Measurements from ENCODE around the gene CARD6. TPM values are rescaled to one million over a fixed set of nuclear protein-coding genes. Genes with fewer than 3 reads are reported as not detected.
"Not testable (repeated sequence)": the region's sequence is repeated elsewhere in the genome, so short reads cannot be mapped to it uniquely, and the experiment has no call there.

The CARD6 gene
- polyA plus RNA-seq, 3 donors = 1.7 to 19.0 (median 6.7) TPM

DNA sequence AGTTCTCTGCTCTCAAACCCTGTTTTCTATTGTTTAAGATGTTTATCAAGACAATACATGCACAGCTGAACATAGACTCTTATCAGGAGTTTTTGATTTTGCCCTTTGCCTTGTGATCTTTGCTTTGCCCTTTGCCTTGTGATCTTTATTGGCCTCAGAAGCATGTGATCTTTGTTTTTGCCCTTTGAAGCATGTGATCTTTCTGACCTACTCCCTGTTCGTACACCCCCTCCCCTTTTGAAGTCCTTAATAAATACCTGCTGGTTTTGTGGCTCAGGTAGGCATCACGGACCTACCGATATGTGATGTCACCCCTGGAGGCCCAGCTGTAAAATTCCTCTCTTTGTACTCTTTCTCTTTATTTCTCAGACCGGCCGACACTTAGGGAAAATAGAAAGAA lies 23.8 kb downstream of the CARD6 start:
- 88 to 97% (median 94%) methylated on average over 5 of the region's 5 CpGs for WGBS, 3 donors
- not testable (repeated sequence) for H3K27ac ChIP-seq (ENCODE audit: low read depth, low read length)

DNA sequence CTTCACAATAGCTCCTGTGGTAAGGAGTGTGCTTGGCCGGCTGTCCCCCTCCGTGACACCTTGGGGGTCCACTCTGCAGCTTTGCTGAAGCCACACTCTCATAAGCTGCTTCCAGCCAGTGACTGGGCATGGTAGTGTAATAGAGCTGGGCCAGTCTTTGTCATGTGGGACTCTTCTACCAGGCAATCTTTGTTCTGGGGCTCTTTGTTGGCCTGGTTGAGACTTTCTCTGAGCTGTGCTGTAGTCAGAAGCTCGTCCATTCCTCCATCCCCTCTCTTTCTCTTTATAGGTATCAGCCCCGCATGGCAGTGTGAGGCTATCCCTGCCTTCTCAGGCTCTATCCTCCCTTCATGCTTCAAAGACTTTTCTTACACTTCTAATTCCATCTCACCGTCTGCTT lies 25.7 kb downstream of the CARD6 start:
- no peak overlapping the region for H3K27ac ChIP-seq (ENCODE audit: low read depth, low read length)
- WGBS, 3 donors = 74 to 89% (median 82%) methylated on average over 5 of the region's 5 CpGs

DNA sequence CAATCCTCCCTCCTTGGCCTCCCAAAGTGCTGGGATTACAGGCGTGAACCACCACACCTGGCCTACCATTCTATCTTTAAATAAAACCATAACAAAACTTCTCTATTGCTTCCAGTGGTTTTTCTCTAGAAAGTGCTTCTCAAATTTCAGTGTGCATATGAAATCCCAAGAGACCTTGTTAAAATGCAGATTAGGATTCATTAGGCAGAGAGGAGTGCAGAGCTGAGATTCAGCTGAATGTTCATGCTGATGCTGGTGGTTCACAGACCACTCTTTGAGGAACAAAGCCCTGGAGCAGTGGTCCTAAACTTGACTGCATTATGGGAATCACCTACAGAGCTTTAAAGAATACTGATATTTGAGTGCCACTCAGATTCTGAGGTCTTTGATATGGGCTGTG lies 28.2 kb downstream of the CARD6 start:
- WGBS, 3 donors = 85 to 100% (median 96%) methylated on average over 1 of the region's 1 CpG

DNA sequence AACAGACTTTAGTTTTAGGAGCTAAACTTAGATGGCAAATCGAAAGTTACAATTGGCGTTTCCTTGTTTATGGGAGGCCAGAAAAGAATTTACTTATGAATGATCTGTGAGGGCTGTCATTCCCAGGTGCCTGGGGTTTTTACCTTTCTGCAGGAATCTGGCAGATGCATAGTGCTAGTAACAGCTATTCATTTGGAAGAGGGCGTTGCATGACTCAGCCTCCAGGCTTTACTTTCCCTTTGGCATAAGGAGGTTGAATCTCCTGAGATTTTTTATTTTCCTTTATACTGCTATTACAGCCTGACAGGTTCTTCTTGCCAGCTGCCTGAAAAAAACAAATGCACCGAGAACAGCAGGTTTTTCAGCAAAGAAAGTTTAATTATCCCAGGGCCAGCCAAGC lies 30.0 kb downstream of the CARD6 start:
- WGBS, 3 donors = 56 to 82% (median 77%) methylated on average over 4 of the region's 4 CpGs
- H3K27ac ChIP-seq (ENCODE audit: low read depth, low read length) = no peak overlapping the region

More for the DNA sequence above, 28.2 kb downstream of the CARD6 start:
- H3K27ac ChIP-seq (ENCODE audit: low read depth, low read length) = no peak overlapping the region

DNA sequence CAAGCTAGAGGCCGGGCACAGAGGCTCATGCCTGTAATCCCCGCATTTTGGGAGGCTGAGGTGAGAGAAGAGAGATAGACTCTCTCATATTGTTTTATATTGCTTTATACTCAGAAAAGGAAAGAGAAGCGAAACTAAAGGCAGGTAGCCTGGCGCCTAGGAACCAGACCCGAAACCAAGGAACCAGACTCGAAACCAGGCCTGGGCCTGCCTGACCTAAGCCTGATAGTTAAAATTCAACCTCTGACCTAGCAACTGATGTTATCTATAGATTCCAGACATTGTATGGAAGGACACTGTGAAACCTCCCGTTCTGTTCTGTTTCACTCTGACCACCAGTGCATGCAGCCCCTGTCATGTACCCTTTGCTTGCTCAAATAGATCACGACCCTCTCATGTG lies 31.1 kb downstream of the CARD6 start:
- WGBS, 3 donors = 92 to 96% (median 92%) methylated on average over 8 of the region's 8 CpGs
- not testable (repeated sequence) for H3K27ac ChIP-seq (ENCODE audit: low read depth, low read length)

DNA sequence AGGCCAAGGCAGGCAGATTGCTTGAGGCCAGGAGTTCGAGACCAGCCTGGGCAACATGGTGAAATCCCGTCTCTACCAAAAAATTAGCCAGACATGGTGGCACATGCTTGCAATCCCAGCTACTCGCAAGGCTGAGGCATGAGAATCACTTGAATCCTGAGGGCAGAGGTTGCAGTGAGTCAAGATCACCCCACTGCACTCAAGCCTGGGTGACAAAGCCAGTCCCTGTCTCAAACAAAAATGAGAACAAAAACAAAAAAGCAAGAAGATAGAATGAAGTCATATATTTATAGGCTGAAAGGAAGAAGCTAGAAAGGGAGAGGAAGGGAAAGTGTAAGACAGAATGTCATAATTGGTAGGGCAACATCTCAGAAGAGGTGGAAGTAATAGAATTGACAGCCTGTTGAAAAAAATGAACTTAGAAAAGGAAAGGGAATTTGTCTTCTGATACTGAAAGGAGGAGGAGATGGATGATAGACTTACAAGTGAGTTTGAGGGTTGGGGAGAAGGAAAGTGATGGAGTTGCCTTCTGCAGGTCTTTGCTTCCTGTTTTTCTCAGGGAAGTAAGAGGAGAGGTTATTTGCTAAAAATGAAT lies 32.2 kb downstream of the CARD6 start:
- WGBS, 3 donors = 90 to 93% (median 92%) methylated on average over 3 of the region's 3 CpGs
- H3K27ac ChIP-seq (ENCODE audit: low read depth, low read length) = no peak overlapping the region

DNA sequence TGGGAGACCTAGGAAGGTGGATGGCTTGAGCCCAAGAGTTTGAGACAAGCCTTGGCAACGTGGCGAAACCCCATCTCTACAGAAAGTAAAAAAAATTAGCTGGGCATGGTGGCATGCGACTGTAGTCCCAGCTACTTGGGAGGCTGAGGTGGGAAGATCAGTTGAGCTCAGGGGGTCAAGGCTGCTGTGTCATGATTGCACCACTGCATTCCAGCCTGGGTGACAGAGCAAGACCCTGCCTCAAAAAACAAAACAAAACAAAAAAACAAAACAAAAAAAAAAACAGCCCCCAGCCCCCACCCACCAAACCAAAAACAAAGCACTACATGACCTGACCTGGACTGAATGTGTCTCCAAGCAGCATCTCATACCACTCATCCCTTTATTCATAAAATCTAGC lies 34.8 kb downstream of the CARD6 start:
- H3K27ac ChIP-seq (ENCODE audit: low read depth, low read length) = no peak overlapping the region
- WGBS, 3 donors = 54 to 83% (median 81%) methylated on average over 3 of the region's 3 CpGs

DNA sequence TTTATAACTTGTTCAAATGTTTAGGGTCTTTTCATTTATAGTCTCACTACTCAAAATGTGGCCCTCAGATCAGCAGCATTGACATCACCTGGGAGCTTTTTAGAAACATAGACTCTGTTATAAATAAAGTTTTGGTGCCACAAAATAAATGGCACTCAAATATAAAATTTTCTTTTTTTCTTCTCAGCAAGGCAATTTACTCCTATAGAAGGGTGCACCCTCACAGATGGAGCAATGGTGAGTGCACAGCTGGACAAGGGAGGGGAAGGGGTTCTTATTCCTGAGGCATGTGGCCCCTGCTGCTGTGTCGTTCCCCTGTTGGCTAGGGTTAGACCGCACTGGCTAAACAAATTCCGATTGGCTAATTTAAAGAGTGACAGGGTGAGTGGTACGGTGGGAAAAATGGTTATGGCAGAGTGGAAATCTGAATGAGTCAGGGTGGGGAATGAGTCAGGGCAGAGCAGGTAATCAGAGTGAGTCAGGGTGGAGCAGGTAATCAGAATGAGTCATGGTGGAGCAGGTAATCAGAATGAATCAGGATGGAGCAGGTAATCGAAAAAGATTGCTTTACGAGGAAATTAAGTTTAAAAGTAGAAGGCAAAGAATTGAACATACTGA lies 36.3 kb downstream of the CARD6 start:
- 90 to 94% (median 92%) methylated on average over 6 of the region's 6 CpGs for WGBS, 3 donors
- no peak overlapping the region for H3K27ac ChIP-seq (ENCODE audit: low read depth, low read length)

DNA sequence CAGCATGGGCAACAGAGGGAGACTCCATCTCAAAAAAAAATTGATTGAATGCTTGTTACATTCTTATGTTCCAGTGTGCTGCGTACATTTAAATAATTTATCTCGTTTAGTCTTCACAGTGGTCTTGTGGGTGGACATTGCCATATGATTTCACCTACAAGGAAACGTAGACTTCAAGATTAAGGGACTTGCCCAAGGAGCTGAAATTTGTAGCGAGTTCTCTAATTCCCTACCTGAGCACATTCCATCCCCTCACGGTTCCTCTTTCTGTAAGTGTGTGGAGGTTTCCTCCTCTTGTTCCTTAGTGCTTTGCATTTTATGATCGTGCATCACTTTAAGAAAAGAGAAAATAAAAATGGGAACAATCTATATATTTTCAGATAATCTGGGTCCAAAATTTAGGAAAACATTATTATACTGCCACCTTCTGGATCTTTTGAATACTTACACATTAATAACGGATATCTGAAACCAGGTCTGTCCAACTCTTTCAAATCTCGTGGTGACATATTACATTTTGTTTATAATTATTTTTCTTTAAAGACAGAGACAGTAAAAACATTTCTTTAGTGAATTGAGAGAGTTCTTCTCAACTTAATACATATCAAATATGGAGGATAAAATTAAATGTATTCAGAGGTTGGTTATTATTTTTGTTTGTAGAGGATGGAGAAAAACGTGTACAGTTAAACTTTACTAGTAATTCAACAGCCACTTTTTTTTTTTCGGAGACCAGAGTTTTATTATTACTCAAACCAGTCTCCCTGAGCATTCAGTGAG lies 38.2 kb downstream of the CARD6 start:
- WGBS, 3 donors = 25 to 30% (median 28%) methylated on average over 10 of the region's 10 CpGs
- H3K27ac ChIP-seq (ENCODE audit: low read depth, low read length) = no peak overlapping the region

DNA sequence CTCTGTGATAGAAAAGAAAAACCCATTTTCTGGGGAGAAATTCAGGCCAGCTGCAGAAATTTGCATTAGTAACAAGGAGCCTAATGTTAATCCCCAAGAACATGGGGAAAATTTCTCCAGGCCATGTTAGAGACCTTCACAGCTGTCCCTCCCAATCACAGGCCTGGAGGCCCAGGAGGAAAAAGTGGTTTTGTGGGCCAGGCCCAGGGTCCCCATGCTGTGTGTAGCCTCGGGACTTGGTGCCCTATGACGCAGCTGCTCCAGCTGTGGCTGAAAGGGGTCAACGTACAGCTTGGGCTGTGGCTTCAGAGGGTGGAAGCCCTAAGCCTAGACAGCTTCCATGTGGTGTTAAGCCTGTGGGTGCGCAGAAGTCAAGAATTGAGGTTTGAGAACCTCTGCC lies 41.1 kb downstream of the CARD6 start:
- WGBS, 3 donors = 90 to 94% (median 90%) methylated on average over 4 of the region's 4 CpGs
- no peak overlapping the region for H3K27ac ChIP-seq (ENCODE audit: low read depth, low read length)

DNA sequence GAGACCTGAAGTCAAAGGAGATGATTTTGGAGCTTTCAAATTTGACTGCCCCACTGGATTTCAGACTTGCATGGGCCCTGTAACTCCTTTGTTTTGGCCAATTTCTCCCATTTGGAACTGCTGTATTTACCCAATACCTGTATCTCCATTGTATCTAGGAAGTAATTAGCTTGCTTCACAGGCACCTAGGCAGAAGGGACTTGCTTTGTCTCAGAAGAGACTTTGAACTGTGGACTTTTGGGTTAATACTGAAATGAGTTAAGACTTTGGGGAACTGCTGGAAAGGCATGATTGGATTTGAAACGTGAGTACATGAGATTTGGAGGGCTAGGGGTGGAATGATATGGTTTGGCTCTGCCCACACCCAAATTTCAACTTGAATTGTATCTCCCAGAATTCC lies 41.9 kb downstream of the CARD6 start:
- not testable (repeated sequence) for H3K27ac ChIP-seq (ENCODE audit: low read depth, low read length)
- WGBS, 3 donors = 50 to 56% (median 54%) methylated on average over 1 of the region's 1 CpG

DNA sequence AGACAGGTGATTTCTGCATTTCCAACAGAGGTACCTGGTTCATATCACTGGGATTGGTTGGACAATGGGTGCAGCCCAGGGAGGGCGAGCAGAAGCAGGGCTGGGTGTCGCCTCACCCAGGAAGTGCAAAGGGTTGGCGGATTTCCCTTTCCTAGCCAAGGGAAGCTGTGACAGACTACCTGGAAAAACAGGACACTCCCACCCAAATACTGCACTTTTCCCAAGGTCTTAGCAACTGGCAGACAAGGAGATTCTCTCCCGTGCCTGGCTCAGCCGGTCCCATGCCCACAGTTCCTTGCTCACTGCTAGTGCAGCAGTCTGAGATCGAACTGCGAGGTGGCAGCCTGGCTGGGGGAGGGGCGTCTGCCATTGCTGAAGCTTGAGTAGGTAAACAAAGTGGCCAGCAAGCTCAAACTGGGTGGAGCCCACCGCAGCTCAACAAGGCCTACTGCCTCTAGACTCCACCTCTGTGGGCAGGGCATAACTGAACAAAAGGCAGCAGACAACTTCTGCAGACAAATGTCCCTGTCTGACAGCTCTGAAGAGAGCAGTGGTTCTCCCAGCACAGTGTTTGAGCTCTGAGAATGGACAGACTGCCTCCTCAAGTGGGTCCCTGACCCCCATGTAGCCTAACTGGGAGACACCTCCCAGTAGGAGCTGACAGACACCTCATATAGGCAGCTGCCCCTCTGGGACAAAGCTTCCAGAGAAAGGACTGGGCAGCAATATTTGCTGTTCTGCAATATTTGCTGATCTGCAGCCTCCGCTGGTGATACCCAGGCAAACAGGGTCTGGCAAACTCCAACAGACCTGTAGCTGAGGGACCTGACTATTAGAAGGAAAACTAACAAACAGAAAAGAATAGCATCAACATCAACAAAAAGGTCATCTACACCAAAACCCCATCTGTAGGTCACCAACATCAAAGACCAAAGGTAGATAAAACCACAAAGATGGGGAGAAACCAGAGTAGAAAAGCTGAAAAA lies 54.6 kb downstream of the CARD6 start:
- not testable (repeated sequence) for H3K27ac ChIP-seq (ENCODE audit: low read depth, low read length)
- 39 to 87% (median 86%) methylated on average over 10 of the region's 10 CpGs for WGBS, 3 donors

DNA sequence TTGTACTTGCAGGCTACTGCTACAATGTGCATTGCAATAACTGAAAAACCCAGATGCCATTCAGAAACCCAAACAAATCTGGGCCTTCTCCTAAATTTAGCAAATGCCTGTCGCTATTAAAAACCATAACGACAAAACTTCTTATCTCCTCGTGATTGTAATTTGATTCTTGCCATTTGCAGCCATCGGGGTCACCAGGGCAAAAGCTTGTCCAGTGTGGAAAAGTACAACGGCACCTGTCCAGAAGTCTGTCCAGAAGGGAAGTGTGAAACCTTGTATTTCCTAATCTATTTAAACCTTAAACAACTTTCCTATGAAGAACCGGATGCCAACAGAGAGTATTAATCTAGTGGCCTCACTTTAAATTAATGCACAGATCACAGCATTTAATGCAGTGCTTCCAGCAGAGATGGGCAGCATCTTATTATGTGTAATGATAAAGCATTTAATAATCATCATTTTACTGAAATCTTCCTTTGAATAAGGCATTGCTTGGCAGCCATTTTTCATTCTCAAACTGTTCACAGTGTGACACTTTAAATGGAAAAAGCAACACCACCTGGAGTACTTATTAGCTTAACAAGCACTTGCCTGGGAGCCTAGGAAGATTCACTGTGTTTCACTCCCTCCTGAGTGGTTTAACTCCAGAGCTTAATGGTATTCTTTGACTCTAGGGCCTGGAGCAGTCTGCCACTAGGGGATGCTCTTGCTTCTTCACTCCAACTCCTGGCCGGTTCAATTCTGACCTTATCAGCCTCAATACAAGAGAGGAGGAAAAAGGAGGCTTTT lies 63.2 kb downstream of the CARD6 start:
- no peak overlapping the region for H3K27ac ChIP-seq (ENCODE audit: low read depth, low read length)
- 22 to 50% (median 47%) methylated on average over 7 of the region's 7 CpGs for WGBS, 3 donors

DNA sequence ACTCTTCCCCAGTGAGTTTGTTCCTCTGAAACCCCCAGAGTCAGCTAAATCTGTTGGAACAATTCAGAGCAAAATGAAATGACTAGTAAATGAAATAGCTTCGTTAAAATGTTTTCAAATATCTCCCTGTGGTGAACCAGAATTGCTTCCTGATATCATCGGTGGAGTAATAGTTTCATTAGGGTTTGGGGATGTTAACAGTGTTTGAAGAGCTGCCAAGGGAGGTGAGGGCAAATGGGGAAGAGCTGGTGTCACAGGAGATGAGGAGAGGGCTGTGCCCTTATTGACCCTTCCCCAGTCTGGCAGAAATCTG lies 63.8 kb downstream of the CARD6 start:
- WGBS, 3 donors = 3 to 41% (median 5%) methylated on average over 2 of the region's 2 CpGs
- H3K27ac ChIP-seq (ENCODE audit: low read depth, low read length) = no peak overlapping the region

DNA sequence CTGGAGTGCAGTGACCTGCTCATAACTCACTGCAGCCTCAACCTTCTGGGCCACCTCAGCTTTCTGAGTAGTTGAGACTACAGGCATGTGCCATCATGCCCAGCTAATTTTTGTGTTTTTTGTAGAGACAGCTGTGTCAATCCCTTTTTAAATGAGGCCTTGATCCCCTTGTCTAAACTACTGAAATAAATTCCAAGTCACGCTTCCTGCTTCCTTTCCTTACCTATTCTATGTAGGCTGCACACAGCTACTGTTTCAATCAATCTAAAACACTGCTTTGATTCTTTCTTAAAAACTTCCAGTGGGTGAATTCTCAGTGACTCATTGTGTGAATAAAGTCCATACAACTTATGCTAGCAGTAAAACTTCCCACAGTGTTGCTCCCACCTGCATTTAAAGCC lies 65.2 kb downstream of the CARD6 start:
- H3K27ac ChIP-seq (ENCODE audit: low read depth, low read length) = no peak overlapping the region
- WGBS, 3 donors = 90 to 97% (median 94%) methylated on average over 1 of the region's 1 CpG

DNA sequence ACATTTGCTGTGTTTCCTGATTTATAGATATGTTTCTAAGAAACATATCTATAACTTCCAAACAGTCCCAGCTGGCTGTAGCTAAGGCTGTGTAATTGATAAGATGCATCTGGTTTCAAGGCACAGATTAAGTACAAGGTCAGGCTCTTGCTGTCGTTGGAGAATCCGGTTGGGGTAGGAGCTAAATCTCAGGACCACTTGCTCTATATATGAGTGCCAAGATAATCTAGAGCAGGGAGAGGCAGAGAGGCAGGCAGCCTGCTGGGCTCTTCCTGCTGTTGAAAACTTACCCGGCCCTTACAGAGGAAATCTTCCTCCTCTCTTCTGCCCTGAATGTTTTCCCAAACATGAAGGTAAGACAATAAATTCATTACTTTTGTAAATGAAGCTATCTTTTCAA lies 68.1 kb downstream of the CARD6 start, which contains the start of gene C7:
C7 (plus strand) TSS at position 234 of the 400 bp plus-strand sequence; CDS start at position 348, 114 bp downstream.
- WGBS, 3 donors = 9 to 27% (median 22%) methylated on average over 3 of the region's 3 CpGs
- H3K27ac ChIP-seq (ENCODE audit: low read depth, low read length) = no peak within 1 kb of the TSS

DNA sequence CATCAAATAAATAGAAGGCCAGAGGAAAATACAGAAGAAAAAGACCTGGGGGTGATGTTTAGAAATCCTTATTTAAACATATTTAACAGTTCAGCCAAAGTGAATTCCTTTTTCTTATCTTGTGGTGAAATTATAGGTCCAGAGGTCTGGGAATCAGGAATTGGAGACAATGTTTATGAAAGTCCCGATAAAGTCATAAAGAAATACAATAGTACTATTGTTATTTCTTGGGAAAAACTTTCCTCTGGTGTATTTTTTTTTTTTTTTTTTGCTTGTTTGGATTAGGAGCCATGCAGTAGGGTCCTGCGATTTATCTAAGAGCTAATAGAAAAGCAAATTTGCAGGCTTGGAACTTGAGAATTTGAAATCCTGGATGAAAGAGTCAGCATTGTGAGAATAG lies 68.6 kb downstream of the CARD6 start:
- no peak overlapping the region for H3K27ac ChIP-seq (ENCODE audit: low read depth, low read length)
- 25 to 54% (median 54%) methylated on average over 2 of the region's 2 CpGs for WGBS, 3 donors
